SU-DHL-6 (cell line): ENCODE measurements around the gene CBFA2T2.

Source experiments
- H2AFZ ChIP-seq: fragments of 200-600 bp; sonication (generic); 2 replicates; pipeline ENCODE4 v1.6.1; 2014; ENCODE audit warnings: low read depth, mild to moderate bottlenecking, moderate library complexity, mixed read lengths, antibody characterized with exemption, low read length; ENCODE audit not compliant: severe bottlenecking
- H3F3A ChIP-seq: fragments of 200-600 bp; shearing (Covaris generic); 2 replicates; pipeline ENCODE4 v1.6.0; 2016; ENCODE audit warnings: antibody characterized with exemption, mild to moderate bottlenecking; ENCODE audit not compliant: insufficient read depth
- H3K27ac ChIP-seq: fragments of 200-600 bp; sonication (generic); 2 replicates; pipeline ENCODE4 v1.5.1; 2016; ENCODE audit warnings: low read depth, mild to moderate bottlenecking, low read length, moderate library complexity, mixed read lengths
- H3K27me3 ChIP-seq: fragments of 200-600 bp; sonication (generic), shearing (Covaris generic); 2 replicates; pipeline ENCODE4 v1.6.0; 2014; ENCODE audit warnings: mild to moderate bottlenecking, low read length
- H3K36me3 ChIP-seq: fragments of 200-600 bp; sonication (generic); 2 replicates; pipeline ENCODE4 v1.6.1; 2014; ENCODE audit warnings: mild to moderate bottlenecking, low read length, mixed read lengths
- H3K4me2 ChIP-seq: fragments of 300-600, 200-600 bp; shearing (Covaris generic), sonication (generic); 2 replicates; pipeline ENCODE4 v1.6.0; 2014; ENCODE audit warnings: low read length, low read depth, mild to moderate bottlenecking; ENCODE audit not compliant: poor library complexity, severe bottlenecking
- H3K4me3 ChIP-seq: fragments of 200-600 bp; sonication (generic); 2 replicates; pipeline ENCODE4 v1.5.1; 2014; ENCODE audit warnings: antibody characterized with exemption, low read length, mild to moderate bottlenecking, mixed read lengths; ENCODE audit not compliant: insufficient read depth, poor library complexity, severe bottlenecking
- H3K79me2 ChIP-seq: fragments of 200-600 bp; sonication (generic); 2 replicates; pipeline ENCODE4 v1.6.1; 2014; ENCODE audit warnings: mild to moderate bottlenecking, low read length, moderate library complexity; ENCODE audit not compliant: insufficient read depth
- H3K9ac ChIP-seq: fragments of 200-600 bp; sonication (generic); 2 replicates; pipeline ENCODE4 v1.7.0; 2014; ENCODE audit warnings: mild to moderate bottlenecking, low read length
- H3K9me2 ChIP-seq: fragments of 200-600 bp; sonication (generic); replicated peaks from 2 replicates; pipeline ENCODE4 v1.6.1; 2014; ENCODE audit warnings: low read length; ENCODE audit not compliant: insufficient read depth
- H3K9me3 ChIP-seq: fragments of 200-600 bp; sonication (generic); 2 replicates; pipeline ENCODE4 v1.6.1; 2014; ENCODE audit warnings: low read length, mixed read lengths; ENCODE audit not compliant: insufficient read depth
- H4K20me1 ChIP-seq: fragments of 200-600 bp; sonication (generic); 2 replicates; pipeline ENCODE4 v1.6.1; 2014; ENCODE audit warnings: low read depth, mild to moderate bottlenecking, antibody characterized with exemption, low read length, moderate library complexity, mixed read lengths
- CTCF ChIP-seq: fragments of 200-600 bp; sonication (generic); IDR thresholded peaks from one replicate; pipeline ENCODE4 v1.5.1; 2017; ENCODE audit warnings: antibody characterized with exemption, mild to moderate bottlenecking, low read length, moderate library complexity; ENCODE audit not compliant: insufficient read depth, poor library complexity, severe bottlenecking
- EZH2phosphoT487 ChIP-seq: fragments of 200-600 bp; sonication (generic), shearing (Covaris generic); conservative IDR thresholded peaks from 2 replicates; pipeline ENCODE4 v1.6.1; 2018; ENCODE audit warnings: mild to moderate bottlenecking, antibody characterized with exemption, low read length, moderate library complexity, mixed read lengths

CBFA2T2 gene

GRCh38 chr20:33537608-33538007 lies 47.7 kb downstream of the CBFA2T2 start:
- Histone ChIP-seq H3F3A (peaks cover 4% of the 10 kb centered on the region; the same call in 1 of the 2 replicates), H3K9ac (no peak overlapping the region), H3K9me3 (no peaks in the 10 kb centered on the region), H3K27me3 (no peaks in the 10 kb centered on the region), H3K4me3 (no peak overlapping the region), H3K79me2 (no peaks in the 10 kb centered on the region), H4K20me1 (no peaks in the 10 kb centered on the region), H3K36me3 (no peaks in the 10 kb centered on the region), H3K27ac (no peak overlapping the region), H2AFZ (no peak overlapping the region), H3K9me2 (no peaks in the 10 kb centered on the region), H3K4me2 (no peak overlapping the region)
- TF ChIP-seq CTCF (no peak), EZH2phosphoT487 (no peak)

GRCh38 chr20:33539129-33539528 lies 49.2 kb downstream of the CBFA2T2 start:
- Histone ChIP-seq H3K9ac (no peak overlapping the region), H3K9me2 (no peaks in the 10 kb centered on the region), H3K4me3 (no peak overlapping the region), H2AFZ (no peak overlapping the region), H3K79me2 (no peaks in the 10 kb centered on the region), H3K9me3 (no peaks in the 10 kb centered on the region), H3K4me2 (no peak overlapping the region), H4K20me1 (no peaks in the 10 kb centered on the region), H3K27me3 (no peaks in the 10 kb centered on the region), H3K36me3 (no peaks in the 10 kb centered on the region), H3K27ac (no peak overlapping the region), H3F3A (peaks cover 4% of the 10 kb centered on the region; the same call in 1 of the 2 replicates)
- no peak for TF ChIP-seq EZH2phosphoT487
- no peak for TF ChIP-seq CTCF

- TF ChIP-seq EZH2phosphoT487 (no peak), CTCF (no peak)
- Histone ChIP-seq H3K4me3 (no peak overlapping the region), H3F3A (peaks cover 4% of the 10 kb centered on the region; the same call in 1 of the 2 replicates), H2AFZ (no peak overlapping the region), H3K36me3 (no peaks in the 10 kb centered on the region), H3K27me3 (no peaks in the 10 kb centered on the region), H3K79me2 (no peaks in the 10 kb centered on the region), H4K20me1 (no peaks in the 10 kb centered on the region), H3K4me2 (no peak overlapping the region), H3K9me3 (no peaks in the 10 kb centered on the region), H3K27ac (no peak overlapping the region), H3K9ac (no peak overlapping the region), H3K9me2 (no peaks in the 10 kb centered on the region)
These were observed 50.5 kb downstream of the CBFA2T2 start for GRCh38 chr20:33540427-33540826.

GRCh38 chr20:33541074-33541473 lies 51.2 kb downstream of the CBFA2T2 start:
- no peak overlapping the region for H3K27ac ChIP-seq
- H3K27me3 ChIP-seq, result no peaks in the 10 kb centered on the region
- no peaks in the 10 kb centered on the region for H3K9me2 ChIP-seq
- TF ChIP-seq CTCF (no peak), EZH2phosphoT487 (no peak)
- no peak overlapping the region for H2AFZ ChIP-seq
- H3K4me3 ChIP-seq, result no peak overlapping the region
- peaks cover 4% of the 10 kb centered on the region; the same call in 1 of the 2 replicates for H3F3A ChIP-seq
- H4K20me1 ChIP-seq, result no peaks in the 10 kb centered on the region
- no peaks in the 10 kb centered on the region for H3K79me2 ChIP-seq
- H3K9ac ChIP-seq, result no peak overlapping the region
- H3K4me2 ChIP-seq, result no peak overlapping the region
- H3K36me3 ChIP-seq, result no peaks in the 10 kb centered on the region
- no peaks in the 10 kb centered on the region for H3K9me3 ChIP-seq
